HL-60 (cell line): Measurements from ENCODE around the gene AREG.

Experiments
- DNase-seq, 2 experiments: peaks; one replicate each; pipeline ENCODE4 v3.0.0-alpha.2; 2010 to 2020; ENCODE audit warnings: low read depth in 1 of 2, low spot score in 1 of 2
- H3K27ac ChIP-seq: fragments of 250-450 bp; sonication (Bioruptor Pico); replicated peaks from 2 replicates; pipeline ENCODE4 v1.5.1; 2020; ENCODE audit warnings: mild to moderate bottlenecking, moderate library complexity
- H3K27me3 ChIP-seq: fragments of 250-450 bp; sonication (Bioruptor Pico); 2 replicates; pipeline ENCODE4 v1.5.1; 2021; ENCODE audit warnings: mild to moderate bottlenecking, moderate library complexity; ENCODE audit not compliant: insufficient read depth, poor library complexity, severe bottlenecking
- H3K4me3 ChIP-seq: replicated peaks from 2 replicates; pipeline ENCODE4 v1.5.1; 2011; ENCODE audit warnings: mild to moderate bottlenecking, control low read depth, low read length; ENCODE audit not compliant: insufficient read depth
- CTCF ChIP-seq: IDR thresholded peaks from one replicate; pipeline ENCODE4 v1.5.1; 2011; ENCODE audit warnings: low read length, control low read depth, inconsistent platforms; ENCODE audit not compliant: insufficient read depth
- GABPA ChIP-seq: IDR thresholded peaks from 2 replicates; pipeline ENCODE4 v1.6.1; 2012; ENCODE audit warnings: low read depth
- POLR2AphosphoS5 ChIP-seq: IDR thresholded peaks from 2 replicates; pipeline ENCODE4 v1.6.1; 2012; ENCODE audit warnings: low read depth
- REST ChIP-seq: IDR thresholded peaks from 2 replicates; pipeline ENCODE4 v1.6.1; 2012; ENCODE audit warnings: low read depth; ENCODE audit not compliant: insufficient replicate concordance
- SPI1 ChIP-seq: IDR thresholded peaks from 2 replicates; pipeline ENCODE4 v1.6.1; 2012; ENCODE audit warnings: low read depth, mild to moderate bottlenecking, borderline replicate concordance

Gene AREG

GRCh38 chr4:74499986-74500781 is 55.2 kb downstream of the AREG start:
- no peak for TF ChIP-seq SPI1
- TF ChIP-seq POLR2AphosphoS5, result no peak
- no peak for TF ChIP-seq REST
- TF ChIP-seq CTCF, result no peak
- no peak for TF ChIP-seq GABPA
- H3K27ac ChIP-seq, result no peak overlapping the region
- H3K4me3 ChIP-seq, result no peak overlapping the region
- no peaks in the 10 kb centered on the region for H3K27me3 ChIP-seq
- no peak for DNase-seq

- DNase-seq, result no peak
- no peak overlapping the region for H3K27ac ChIP-seq
These were observed 56.6 kb downstream of the AREG start for GRCh38 chr4:74501579-74501978.

More at GRCh38 chr4:74501579-74501978, 56.6 kb downstream of the AREG start:
- TF ChIP-seq POLR2AphosphoS5 (no peak), CTCF (no peak), SPI1 (no peak), GABPA (no peak), REST (no peak)
- Histone ChIP-seq H3K27me3 (no peaks in the 10 kb centered on the region), H3K4me3 (no peak overlapping the region)
